ENCODE measurements around the gene TSPAN15.

TSPAN15 gene

DNA sequence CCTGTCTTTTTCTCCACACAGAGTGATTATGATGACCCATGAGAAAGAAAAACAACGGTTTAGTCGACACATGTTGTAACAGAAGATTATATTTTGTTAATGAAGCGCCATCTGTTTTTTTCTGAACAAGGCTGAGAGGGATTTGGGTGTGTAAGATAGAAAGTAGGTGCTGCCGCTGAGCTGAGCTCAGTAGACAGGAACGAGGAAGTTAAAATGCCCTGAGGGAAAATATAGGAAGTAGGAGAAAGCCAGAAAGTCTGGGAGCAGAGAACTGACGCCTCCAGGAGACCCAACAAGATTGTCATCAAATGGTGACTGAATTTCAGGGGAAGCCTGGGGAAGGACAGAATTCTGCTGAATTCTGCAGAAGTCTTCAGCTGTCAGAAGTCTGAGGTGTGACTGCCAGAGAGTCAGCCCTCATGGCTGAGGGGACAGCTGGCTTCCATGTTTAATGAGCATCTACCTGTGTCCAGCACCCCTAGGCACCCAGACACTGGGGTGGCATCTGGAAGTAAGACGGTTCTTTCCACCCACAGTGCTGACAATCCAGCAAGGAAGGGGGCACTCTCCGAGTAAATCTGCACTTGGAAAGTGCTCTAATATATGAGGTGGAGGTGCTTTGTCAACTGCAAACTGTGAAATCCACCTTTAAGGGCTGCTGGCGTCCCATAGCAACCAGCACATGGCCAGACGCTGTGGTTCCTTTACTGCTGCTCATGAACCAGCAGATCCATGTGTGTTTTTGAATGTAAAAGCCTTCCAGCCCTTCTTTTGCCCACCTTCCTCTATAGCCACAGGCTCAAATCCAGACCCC is 12.5 kb upstream of the TSPAN15 start:
- H3F3A ChIP-seq (ENCODE audit: insufficient read depth, low read length): no peaks in the 10 kb centered on the region
- H3K27ac ChIP-seq (ENCODE audit: low read depth, low read length, poor library complexity, severe bottlenecking): no peak overlapping the region
- no peaks in the 10 kb centered on the region; the same call in 1 of the 2 replicates for H3K36me3 ChIP-seq (ENCODE audit: insufficient read depth, low read length)
- no peaks in the 10 kb centered on the region for H4K20me1 ChIP-seq (ENCODE audit: insufficient read depth, low read length)
- H3K79me2 ChIP-seq (ENCODE audit: insufficient read depth, low read length): no peaks in the 10 kb centered on the region
- no peak overlapping the region for H2AFZ ChIP-seq (ENCODE audit: low read length)
- H3K9ac ChIP-seq (ENCODE audit: low read length): no peak overlapping the region
- no peaks in the 10 kb centered on the region for H3K4me1 ChIP-seq (ENCODE audit: insufficient read depth, low read length, severe bottlenecking)
- H3K4me3 ChIP-seq (ENCODE audit: low read depth, low read length, poor library complexity, severe bottlenecking): no peak overlapping the region
- TF ChIP-seq EZH2 (IDR thresholded peaks at IDR 0.05; ENCODE audit: borderline replicate concordance, low read length) (no peak), CTCF (IDR thresholded peaks at IDR 0.05; ENCODE audit: low read length) (no peak)
- no peaks in the 10 kb centered on the region for H3K9me3 ChIP-seq (ENCODE audit: low read length)
- no peak overlapping the region for H3K4me2 ChIP-seq (ENCODE audit: low read length)
- H3K27me3 ChIP-seq (ENCODE audit: insufficient read depth, low read length): peaks cover 3% of the 10 kb centered on the region; the same call in 1 of the 2 replicates
- no peaks in the 10 kb centered on the region for H3K9me2 ChIP-seq (ENCODE audit: low read depth, low read length)

GRCh38 chr10:69439350-69439739 is 11.9 kb upstream of the TSPAN15 start:
- no peak for TF ChIP-seq CTCF (IDR thresholded peaks at IDR 0.05; ENCODE audit: low read length)
- no peak for TF ChIP-seq EZH2 (IDR thresholded peaks at IDR 0.05; ENCODE audit: borderline replicate concordance, low read length)
- no peaks in the 10 kb centered on the region for H3K79me2 ChIP-seq (ENCODE audit: insufficient read depth, low read length)
- no peaks in the 10 kb centered on the region for H3K9me3 ChIP-seq (ENCODE audit: low read length)
- no peaks in the 10 kb centered on the region for H3K4me1 ChIP-seq (ENCODE audit: insufficient read depth, low read length, severe bottlenecking)
- peaks cover 3% of the 10 kb centered on the region; the same call in 1 of the 2 replicates for H3K27me3 ChIP-seq (ENCODE audit: insufficient read depth, low read length)
- H3K4me3 ChIP-seq (ENCODE audit: low read depth, low read length, poor library complexity, severe bottlenecking): no peak overlapping the region
- H3K27ac ChIP-seq (ENCODE audit: low read depth, low read length, poor library complexity, severe bottlenecking): no peak overlapping the region
- no peaks in the 10 kb centered on the region for H3K9me2 ChIP-seq (ENCODE audit: low read depth, low read length)
- H3F3A ChIP-seq (ENCODE audit: insufficient read depth, low read length): no peaks in the 10 kb centered on the region
- H3K36me3 ChIP-seq (ENCODE audit: insufficient read depth, low read length): no peaks in the 10 kb centered on the region; the same call in 1 of the 2 replicates
- H4K20me1 ChIP-seq (ENCODE audit: insufficient read depth, low read length): no peaks in the 10 kb centered on the region
- H2AFZ ChIP-seq (ENCODE audit: low read length): no peak overlapping the region
- no peak overlapping the region for H3K9ac ChIP-seq (ENCODE audit: low read length)
- H3K4me2 ChIP-seq (ENCODE audit: low read length): no peak overlapping the region

GRCh38 chr10:69439813-69440506 is 11.3 kb upstream of the TSPAN15 start:
- H3K27ac ChIP-seq (ENCODE audit: low read depth, low read length, poor library complexity, severe bottlenecking): no peak overlapping the region
- no peaks in the 10 kb centered on the region for H3K4me1 ChIP-seq (ENCODE audit: insufficient read depth, low read length, severe bottlenecking)
- TF ChIP-seq CTCF (IDR thresholded peaks at IDR 0.05; ENCODE audit: low read length) (no peak), EZH2 (IDR thresholded peaks at IDR 0.05; ENCODE audit: borderline replicate concordance, low read length) (no peak)
- no peak overlapping the region for H3K4me2 ChIP-seq (ENCODE audit: low read length)
- no peaks in the 10 kb centered on the region for H4K20me1 ChIP-seq (ENCODE audit: insufficient read depth, low read length)
- H2AFZ ChIP-seq (ENCODE audit: low read length): no peak overlapping the region
- no peaks in the 10 kb centered on the region for H3K9me3 ChIP-seq (ENCODE audit: low read length)
- no peaks in the 10 kb centered on the region for H3K9me2 ChIP-seq (ENCODE audit: low read depth, low read length)
- H3K9ac ChIP-seq (ENCODE audit: low read length): no peak overlapping the region
- peaks cover under 1% of the 10 kb centered on the region; the same call in 1 of the 2 replicates for H3K27me3 ChIP-seq (ENCODE audit: insufficient read depth, low read length)
- no peaks in the 10 kb centered on the region for H3F3A ChIP-seq (ENCODE audit: insufficient read depth, low read length)
- no peak overlapping the region for H3K4me3 ChIP-seq (ENCODE audit: low read depth, low read length, poor library complexity, severe bottlenecking)
- H3K36me3 ChIP-seq (ENCODE audit: insufficient read depth, low read length): no peaks in the 10 kb centered on the region; the same call in 1 of the 2 replicates
- no peaks in the 10 kb centered on the region for H3K79me2 ChIP-seq (ENCODE audit: insufficient read depth, low read length)
